ENCODE results near the gene SNX6. TPM values are rescaled to one million over a fixed set of nuclear protein-coding genes. Genes with fewer than 3 reads are reported as not detected.
A peak's percentile ranks its signal among the peaks of the same experiment; 100 is the strongest.

SNX6 gene
- total and polyA plus RNA-seq, 9 of the 15 experiments (the other 6 are each of a cell fraction or from before 2014, with no cell fraction given): 34.6 to 111 (median 57.5) TPM

DNA sequence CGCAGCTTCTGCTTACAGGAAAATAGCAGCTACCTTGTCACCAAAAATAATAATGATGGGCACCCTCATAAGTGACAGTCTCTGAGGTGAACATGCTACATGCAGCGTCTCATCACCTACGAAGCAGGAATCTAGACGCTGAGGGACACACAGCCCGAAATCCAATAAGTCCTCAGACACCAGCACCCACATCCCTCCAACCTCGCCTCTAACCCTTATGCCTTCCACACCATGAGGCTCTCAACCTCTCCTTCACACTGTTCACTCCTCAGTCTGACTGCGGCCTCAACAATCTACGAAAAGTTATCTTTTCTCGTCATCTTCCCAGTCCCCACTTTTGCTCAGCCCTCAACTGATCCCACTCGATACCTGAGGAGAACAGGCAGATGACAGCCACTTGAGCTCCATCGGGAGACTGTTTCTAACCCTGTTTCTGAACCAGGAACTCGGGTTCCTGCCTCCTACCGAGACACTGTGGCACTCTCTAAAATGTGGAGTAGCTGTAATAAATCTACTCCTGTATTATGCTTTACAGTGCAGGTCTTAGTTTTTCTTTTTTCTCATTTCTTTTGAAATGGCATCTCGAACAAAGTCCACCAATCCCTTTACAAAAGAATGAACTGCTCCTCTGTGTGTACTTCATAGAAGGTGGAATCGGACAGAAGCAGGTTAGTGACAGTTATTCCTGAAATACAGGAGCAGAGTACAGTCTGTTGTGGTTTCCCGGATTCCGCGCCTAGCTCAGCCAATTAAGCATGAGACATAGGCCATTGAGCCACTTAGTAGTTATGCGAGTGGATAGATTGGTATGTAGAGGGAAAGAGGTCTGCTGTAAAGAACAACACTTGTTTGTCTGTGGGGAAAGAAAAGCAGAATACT is 89.5 kb downstream of the SNX6 start (continued):
- TF ChIP-seq MGA (IDR thresholded peaks at IDR 0.05) (peak; percentile 55), L3MBTL2 (IDR thresholded peaks at IDR 0.05) (peak; percentile 36; the same call in 1 of the 2 replicates), ZNF592 (IDR thresholded peaks at IDR 0.05) (0 out of 2 replicates have a peak, but pooled peaks have one; percentile 23)

Measured in K562 (cell line).